Measurements from ENCODE around the gene ALG6.

ALG6 gene

GRCh38 chr1:63322944-63323864 lies 44.2 kb upstream of the ALG6 start:
- H3K27ac ChIP-seq (ENCODE audit: low read depth, low read length) = no peak overlapping the region
- no peaks in the 10 kb centered on the region for H3K36me3 ChIP-seq (ENCODE audit: control insufficient read depth in 5 of 5, insufficient read depth in 5 of 5, low read length in 5 of 5)
- no peaks in the 10 kb centered on the region for H3K9me3 ChIP-seq (ENCODE audit: control insufficient read depth in 5 of 5, low read length in 5 of 5)
- H3K9ac ChIP-seq (ENCODE audit: low read length in 5 of 5) = no peak overlapping the region
- peak overlapping the region; percentile 35 to 69 (median 57) for H3K4me3 ChIP-seq (ENCODE audit: low read depth in 1 of 5, low read length in 5 of 5)
- H3K27me3 ChIP-seq (ENCODE audit: control insufficient read depth in 5 of 5, insufficient read depth in 4 of 5, low read length in 5 of 5) = peaks cover 73 to 91% (median 84%) of the 10 kb centered on the region in 5 donors
- peaks cover 0 to 46% (median 34%) of the 10 kb centered on the region in 5 donors for H3K4me1 ChIP-seq (ENCODE audit: control insufficient read depth in 5 of 5, insufficient read depth in 5 of 5, low read length in 5 of 5)

GRCh38 chr1:63323865-63324778 lies 43.3 kb upstream of the ALG6 start:
- no peaks in the 10 kb centered on the region for H3K36me3 ChIP-seq (ENCODE audit: control insufficient read depth in 5 of 5, insufficient read depth in 5 of 5, low read length in 5 of 5)
- H3K27ac ChIP-seq (ENCODE audit: low read depth, low read length) = no peak overlapping the region
- peak overlapping the region in 3 of 5 donors; percentile 38 to 69 (median 44) for H3K4me3 ChIP-seq (ENCODE audit: low read depth in 1 of 5, low read length in 5 of 5)
- H3K27me3 ChIP-seq (ENCODE audit: control insufficient read depth in 5 of 5, insufficient read depth in 4 of 5, low read length in 5 of 5) = peaks cover 72 to 91% (median 84%) of the 10 kb centered on the region in 5 donors
- peaks cover 0 to 46% (median 34%) of the 10 kb centered on the region in 5 donors for H3K4me1 ChIP-seq (ENCODE audit: control insufficient read depth in 5 of 5, insufficient read depth in 5 of 5, low read length in 5 of 5)
- no peaks in the 10 kb centered on the region for H3K9me3 ChIP-seq (ENCODE audit: control insufficient read depth in 5 of 5, low read length in 5 of 5)
- no peak overlapping the region for H3K9ac ChIP-seq (ENCODE audit: low read length in 5 of 5)

- Histone ChIP-seq H3K4me1 (ENCODE audit: control insufficient read depth in 5 of 5, insufficient read depth in 5 of 5, low read length in 5 of 5) (peaks cover 0 to 49% (median 38%) of the 10 kb centered on the region in 5 donors), H3K36me3 (ENCODE audit: control insufficient read depth in 5 of 5, insufficient read depth in 5 of 5, low read length in 5 of 5) (no peaks in the 10 kb centered on the region), H3K27me3 (ENCODE audit: control insufficient read depth in 5 of 5, insufficient read depth in 4 of 5, low read length in 5 of 5) (peaks cover 73 to 91% (median 84%) of the 10 kb centered on the region in 5 donors), H3K27ac (ENCODE audit: low read depth, low read length) (no peak overlapping the region), H3K9me3 (ENCODE audit: control insufficient read depth in 5 of 5, low read length in 5 of 5) (no peaks in the 10 kb centered on the region), H3K4me3 (ENCODE audit: low read depth in 1 of 5, low read length in 5 of 5) (no peak overlapping the region), H3K9ac (ENCODE audit: low read length in 5 of 5) (no peak overlapping the region)
Measured at GRCh38 chr1:63324779-63325119, 42.7 kb upstream of the ALG6 start.

- peaks cover 0 to 49% (median 35%) of the 10 kb centered on the region in 5 donors for H3K4me1 ChIP-seq (ENCODE audit: control insufficient read depth in 5 of 5, insufficient read depth in 5 of 5, low read length in 5 of 5)
- H3K36me3 ChIP-seq (ENCODE audit: control insufficient read depth in 5 of 5, insufficient read depth in 5 of 5, low read length in 5 of 5) = no peaks in the 10 kb centered on the region
- H3K27ac ChIP-seq (ENCODE audit: low read depth, low read length) = no peak overlapping the region
- H3K9me3 ChIP-seq (ENCODE audit: control insufficient read depth in 5 of 5, low read length in 5 of 5) = peaks cover 0 to under 1% (median 0%) of the 10 kb centered on the region in 5 donors
- H3K27me3 ChIP-seq (ENCODE audit: control insufficient read depth in 5 of 5, insufficient read depth in 4 of 5, low read length in 5 of 5) = peaks cover 73 to 91% (median 84%) of the 10 kb centered on the region in 5 donors
- no peak overlapping the region for H3K9ac ChIP-seq (ENCODE audit: low read length in 5 of 5)
- H3K4me3 ChIP-seq (ENCODE audit: low read depth in 1 of 5, low read length in 5 of 5) = no peak overlapping the region
Measured at GRCh38 chr1:63325279-63325985, 42.0 kb upstream of the ALG6 start.

GRCh38 chr1:63326106-63326472 lies 41.3 kb upstream of the ALG6 start:
- Histone ChIP-seq H3K4me3 (ENCODE audit: low read depth in 1 of 5, low read length in 5 of 5) (no peak overlapping the region), H3K36me3 (ENCODE audit: control insufficient read depth in 5 of 5, insufficient read depth in 5 of 5, low read length in 5 of 5) (no peaks in the 10 kb centered on the region), H3K4me1 (ENCODE audit: control insufficient read depth in 5 of 5, insufficient read depth in 5 of 5, low read length in 5 of 5) (peaks cover 0 to 45% (median 33%) of the 10 kb centered on the region in 5 donors), H3K27ac (ENCODE audit: low read depth, low read length) (no peak overlapping the region), H3K27me3 (ENCODE audit: control insufficient read depth in 5 of 5, insufficient read depth in 4 of 5, low read length in 5 of 5) (peaks cover 72 to 93% (median 84%) of the 10 kb centered on the region in 5 donors), H3K9ac (ENCODE audit: low read length in 5 of 5) (no peak overlapping the region), H3K9me3 (ENCODE audit: control insufficient read depth in 5 of 5, low read length in 5 of 5) (peaks cover 0 to 3% (median 0%) of the 10 kb centered on the region in 5 donors)

GRCh38 chr1:63326473-63327380 lies 40.7 kb upstream of the ALG6 start:
- no peak overlapping the region for H3K4me3 ChIP-seq (ENCODE audit: low read depth in 1 of 5, low read length in 5 of 5)
- H3K36me3 ChIP-seq (ENCODE audit: control insufficient read depth in 5 of 5, insufficient read depth in 5 of 5, low read length in 5 of 5) = no peaks in the 10 kb centered on the region
- H3K27me3 ChIP-seq (ENCODE audit: control insufficient read depth in 5 of 5, insufficient read depth in 4 of 5, low read length in 5 of 5) = peaks cover 67 to 90% (median 81%) of the 10 kb centered on the region in 5 donors
- H3K9me3 ChIP-seq (ENCODE audit: control insufficient read depth in 5 of 5, low read length in 5 of 5) = peaks cover 0 to 3% (median 0%) of the 10 kb centered on the region in 5 donors
- H3K4me1 ChIP-seq (ENCODE audit: control insufficient read depth in 5 of 5, insufficient read depth in 5 of 5, low read length in 5 of 5) = peaks cover 0 to 39% (median 30%) of the 10 kb centered on the region in 5 donors
- no peak overlapping the region for H3K27ac ChIP-seq (ENCODE audit: low read depth, low read length)
- H3K9ac ChIP-seq (ENCODE audit: low read length in 5 of 5) = no peak overlapping the region

GRCh38 chr1:63327417-63328054 lies 39.9 kb upstream of the ALG6 start:
- no peak overlapping the region for H3K9ac ChIP-seq (ENCODE audit: low read length in 5 of 5)
- H3K9me3 ChIP-seq (ENCODE audit: control insufficient read depth in 5 of 5, low read length in 5 of 5) = peaks cover 0 to 3% (median 0%) of the 10 kb centered on the region in 5 donors
- H3K4me3 ChIP-seq (ENCODE audit: low read depth in 1 of 5, low read length in 5 of 5) = no peak overlapping the region
- H3K36me3 ChIP-seq (ENCODE audit: control insufficient read depth in 5 of 5, insufficient read depth in 5 of 5, low read length in 5 of 5) = no peaks in the 10 kb centered on the region
- H3K27me3 ChIP-seq (ENCODE audit: control insufficient read depth in 5 of 5, insufficient read depth in 4 of 5, low read length in 5 of 5) = peaks cover 68 to 86% (median 80%) of the 10 kb centered on the region in 5 donors
- no peak overlapping the region for H3K27ac ChIP-seq (ENCODE audit: low read depth, low read length)
- peaks cover 0 to 31% (median 22%) of the 10 kb centered on the region in 5 donors for H3K4me1 ChIP-seq (ENCODE audit: control insufficient read depth in 5 of 5, insufficient read depth in 5 of 5, low read length in 5 of 5)

- Histone ChIP-seq H3K9me3 (ENCODE audit: control insufficient read depth in 5 of 5, low read length in 5 of 5) (peaks cover 0 to 3% (median 0%) of the 10 kb centered on the region in 5 donors), H3K27ac (ENCODE audit: low read depth, low read length) (no peak overlapping the region), H3K36me3 (ENCODE audit: control insufficient read depth in 5 of 5, insufficient read depth in 5 of 5, low read length in 5 of 5) (no peaks in the 10 kb centered on the region), H3K4me3 (ENCODE audit: low read depth in 1 of 5, low read length in 5 of 5) (no peak overlapping the region), H3K27me3 (ENCODE audit: control insufficient read depth in 5 of 5, insufficient read depth in 4 of 5, low read length in 5 of 5) (peaks cover 65 to 80% (median 79%) of the 10 kb centered on the region in 5 donors), H3K4me1 (ENCODE audit: control insufficient read depth in 5 of 5, insufficient read depth in 5 of 5, low read length in 5 of 5) (peaks cover 0 to 25% (median 16%) of the 10 kb centered on the region in 5 donors), H3K9ac (ENCODE audit: low read length in 5 of 5) (no peak overlapping the region)
Measured at GRCh38 chr1:63328122-63328521, 39.3 kb upstream of the ALG6 start.
